GM06990 (cell line): ENCODE results near the gene PTPN13.

Experiments used
- DNase-seq: peaks from one replicate; pipeline ENCODE4 v3.0.0-alpha.2; 2011; ENCODE audit not compliant: insufficient read length; ENCODE audit errors: extremely low read depth
- H3K27me3 ChIP-seq: replicated peaks from 2 replicates; pipeline ENCODE4 v1.6.0; 2011; ENCODE audit warnings: low read length; ENCODE audit not compliant: control insufficient read depth, insufficient read depth
- H3K36me3 ChIP-seq: 2 replicates; pipeline ENCODE4 v1.5.1; 2011; ENCODE audit warnings: low read length; ENCODE audit not compliant: control insufficient read depth, insufficient read depth
- H3K4me3 ChIP-seq: replicated peaks from 2 replicates; pipeline ENCODE4 v1.5.1; 2011; ENCODE audit warnings: low read depth, mild to moderate bottlenecking, control low read depth, low read length
- CTCF ChIP-seq: IDR thresholded peaks from 2 replicates; pipeline ENCODE4 v1.5.1; 2011; ENCODE audit warnings: low read length, control low read depth, mild to moderate bottlenecking, inconsistent platforms; ENCODE audit not compliant: insufficient read depth, poor library complexity, severe bottlenecking

PTPN13 gene

GRCh38 chr4:86755388-86755787, 161.3 kb downstream of the PTPN13 start:
- H3K27me3 ChIP-seq, result no peaks in the 10 kb centered on the region
- no peak overlapping the region for H3K4me3 ChIP-seq
- H3K36me3 ChIP-seq, result no peaks in the 10 kb centered on the region
- no peak for DNase-seq
- no peak for TF ChIP-seq CTCF

- TF ChIP-seq CTCF, result no peak
- Histone ChIP-seq H3K36me3 (no peaks in the 10 kb centered on the region), H3K4me3 (no peak overlapping the region), H3K27me3 (no peaks in the 10 kb centered on the region)
- DNase-seq, result no peak
Observed at GRCh38 chr4:86757468-86757867, 163.4 kb downstream of the PTPN13 start.

- Histone ChIP-seq H3K4me3 (no peak overlapping the region), H3K36me3 (no peaks in the 10 kb centered on the region), H3K27me3 (no peaks in the 10 kb centered on the region)
- TF ChIP-seq CTCF, result no peak
- no peak for DNase-seq
Observed at GRCh38 chr4:86759298-86759697, 165.2 kb downstream of the PTPN13 start.

DNA sequence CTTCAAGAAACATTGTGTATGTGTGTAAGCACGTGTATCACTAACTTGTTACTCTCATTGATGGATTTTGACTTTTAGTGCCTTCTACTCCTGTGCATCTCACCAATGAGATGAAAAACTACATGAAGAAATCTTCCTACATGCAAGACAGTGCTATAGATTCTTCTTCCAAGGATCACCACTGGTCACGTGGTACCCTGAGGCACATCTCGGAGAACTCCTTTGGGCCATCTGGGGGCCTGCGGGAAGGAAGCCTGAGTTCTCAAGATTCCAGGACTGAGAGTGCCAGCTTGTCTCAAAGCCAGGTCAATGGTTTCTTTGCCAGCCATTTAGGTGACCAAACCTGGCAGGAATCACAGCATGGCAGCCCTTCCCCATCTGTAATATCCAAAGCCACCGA, 168.5 kb downstream of the PTPN13 start:
- Histone ChIP-seq H3K27me3 (no peaks in the 10 kb centered on the region), H3K36me3 (no peaks in the 10 kb centered on the region), H3K4me3 (no peak overlapping the region)
- TF ChIP-seq CTCF, result no peak
- no peak for DNase-seq

DNA sequence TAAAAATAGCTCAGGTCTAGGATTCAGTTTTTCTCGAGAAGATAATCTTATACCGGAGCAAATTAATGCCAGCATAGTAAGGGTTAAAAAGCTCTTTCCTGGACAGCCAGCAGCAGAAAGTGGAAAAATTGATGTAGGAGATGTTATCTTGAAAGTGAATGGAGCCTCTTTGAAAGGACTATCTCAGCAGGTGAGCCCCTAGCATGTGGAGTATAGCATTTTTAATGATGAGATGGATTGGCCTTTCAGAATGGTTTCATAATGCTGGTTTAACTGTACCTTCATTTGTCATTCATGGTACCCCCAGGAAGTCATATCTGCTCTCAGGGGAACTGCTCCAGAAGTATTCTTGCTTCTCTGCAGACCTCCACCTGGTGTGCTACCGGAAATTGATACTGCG, 175.7 kb downstream of the PTPN13 start:
- no peaks in the 10 kb centered on the region for H3K27me3 ChIP-seq
- H3K36me3 ChIP-seq, result no peaks in the 10 kb centered on the region
- no peak for DNase-seq
- no peak for TF ChIP-seq CTCF
- H3K4me3 ChIP-seq, result no peak overlapping the region

GRCh38 chr4:86771141-86771540, 177.0 kb downstream of the PTPN13 start:
- no peak for TF ChIP-seq CTCF
- Histone ChIP-seq H3K36me3 (no peaks in the 10 kb centered on the region), H3K27me3 (no peaks in the 10 kb centered on the region), H3K4me3 (no peak overlapping the region)
- DNase-seq, result no peak
